Esophagus squamous epithelium (tissue), 4 donors: ENCODE data around the gene HCRT.

Experiments used
- CTCF ChIP-seq, 6 experiments: fragments of 450-650 bp in 4 of 6; fragments of 200-600 bp in 2 of 6; sonication (generic) in 2 of 6; IDR thresholded peaks; one replicate each; pipeline ENCODE4 v1.5.1; 2016 to 2019; ENCODE audit warnings: antibody characterized with exemption in 6 of 6, mild to moderate bottlenecking in 4 of 6, moderate library complexity in 4 of 6
- POLR2A ChIP-seq, 4 donors: fragments of 450-650 bp; IDR thresholded peaks; one replicate each; pipeline ENCODE4 v1.6.1; 2017; ENCODE audit warnings: antibody characterized with exemption in 4 of 4, mild to moderate bottlenecking in 4 of 4, moderate library complexity in 3 of 4

- TF ChIP-seq CTCF (IDR thresholded peaks at IDR 0.05) (no peak), POLR2A (IDR thresholded peaks at IDR 0.05) (no peak)
Measured at GRCh38 chr17:42197564-42198156, 12.4 kb upstream of the HCRT start.
